NOMO-1 treated with dmso at 0.1 percent for 144 hours (cell line): ENCODE measurements around the gene SPAG8.
A peak's percentile ranks its signal among the peaks of the same experiment; 100 is the strongest.

ENCODE experiments used
- DNase-seq: peaks from one replicate; lab custom pipeline; 2025; ENCODE audit not compliant: unreplicated experiment; lab: John Stamatoyannopoulos, UW

Gene SPAG8

DNA sequence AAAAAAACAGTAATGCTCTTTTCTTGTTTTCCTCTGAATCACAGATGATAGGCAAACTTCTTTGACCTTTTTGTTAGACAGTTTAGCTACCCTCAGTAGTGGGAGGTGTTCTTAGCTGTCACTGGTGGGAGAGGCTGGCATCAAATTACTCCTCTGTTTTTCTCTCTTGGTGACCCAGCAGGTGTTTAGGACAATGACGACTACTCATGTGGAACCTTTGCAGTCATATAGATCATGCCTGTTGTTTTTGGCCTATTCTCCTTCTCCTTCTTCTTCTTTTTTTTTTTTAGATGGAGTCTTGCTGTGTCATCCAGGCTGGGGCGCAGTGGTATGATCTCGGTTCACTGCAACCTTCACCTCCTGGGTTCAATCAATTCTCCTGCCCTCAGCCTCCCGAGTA lies 36.0 kb downstream of the SPAG8 start:
- DNase-seq, result no peak

DNA sequence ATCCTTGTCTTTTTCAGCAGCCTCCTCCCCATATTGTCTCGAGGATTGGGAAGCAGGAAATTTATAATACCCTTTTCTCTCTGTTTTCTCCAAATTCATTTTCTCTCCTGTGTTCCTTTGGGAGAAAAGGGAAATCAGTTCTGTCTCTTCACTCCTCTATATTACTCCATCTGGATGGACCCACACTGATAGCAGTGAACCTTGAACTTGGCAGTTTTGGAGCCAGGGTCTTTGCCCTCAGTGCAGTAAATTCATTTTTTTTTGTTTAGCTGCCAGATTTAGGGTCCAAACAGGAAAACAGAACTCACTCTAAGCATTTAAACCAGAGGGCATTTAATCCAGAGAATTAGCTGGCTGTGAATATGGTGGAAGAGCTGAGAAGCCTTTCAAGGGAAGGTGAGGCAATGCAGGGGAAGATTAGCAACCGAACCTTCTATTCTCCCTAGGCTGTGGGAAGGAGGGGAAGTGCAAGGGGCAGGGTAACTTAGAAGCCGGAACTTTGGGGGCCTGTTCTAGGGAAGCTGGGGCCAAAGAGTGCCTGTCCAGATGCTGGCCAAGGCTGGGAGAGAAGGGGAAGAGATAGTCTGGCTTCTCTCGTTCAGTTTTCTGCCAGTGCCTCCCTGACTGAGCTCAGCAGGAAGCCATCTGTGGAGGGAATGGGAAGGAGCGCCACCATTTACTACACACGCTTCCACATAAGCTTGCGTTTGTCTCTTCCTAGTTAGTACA lies 37.0 kb downstream of the SPAG8 start:
- peak; percentile 73 for DNase-seq

DNA sequence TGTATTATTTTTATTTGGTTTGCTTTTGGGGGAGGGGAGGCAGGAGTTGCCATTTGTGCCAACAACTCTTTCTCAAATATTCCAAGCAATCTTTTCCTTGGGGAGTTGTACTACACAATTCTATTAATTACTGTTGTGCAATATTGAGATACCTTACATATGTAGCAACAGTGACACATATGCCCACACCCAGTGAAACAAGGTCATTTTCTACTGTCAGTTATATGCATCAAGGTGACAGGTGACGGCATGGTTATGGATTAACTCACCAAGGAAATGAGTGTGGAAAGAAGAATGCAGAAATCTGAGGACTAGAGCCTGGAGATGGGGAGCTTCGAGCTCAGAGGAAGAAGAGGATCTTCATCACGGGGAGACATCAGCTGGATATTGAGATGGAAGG lies 40.1 kb downstream of the SPAG8 start:
- no peak for DNase-seq

DNA sequence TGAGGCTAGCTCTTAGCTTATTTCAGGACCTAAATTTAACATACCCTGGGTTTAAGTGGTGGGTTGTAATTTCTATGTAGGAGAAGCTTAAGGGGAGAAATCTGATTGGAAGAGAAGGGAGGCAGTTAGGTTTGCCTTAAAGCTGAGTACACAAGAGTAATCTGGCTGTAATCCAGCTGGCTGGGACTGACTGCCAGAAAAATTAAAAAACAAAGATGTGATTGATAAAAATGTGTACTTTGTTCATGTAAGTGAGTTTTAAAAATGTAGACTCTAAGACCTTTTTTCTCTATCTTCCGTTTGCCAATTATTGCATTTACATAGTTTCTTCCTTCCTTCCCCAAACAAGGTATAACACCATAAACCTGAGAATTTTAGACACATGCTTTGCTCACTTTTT lies 40.5 kb downstream of the SPAG8 start:
- no peak for DNase-seq

DNA sequence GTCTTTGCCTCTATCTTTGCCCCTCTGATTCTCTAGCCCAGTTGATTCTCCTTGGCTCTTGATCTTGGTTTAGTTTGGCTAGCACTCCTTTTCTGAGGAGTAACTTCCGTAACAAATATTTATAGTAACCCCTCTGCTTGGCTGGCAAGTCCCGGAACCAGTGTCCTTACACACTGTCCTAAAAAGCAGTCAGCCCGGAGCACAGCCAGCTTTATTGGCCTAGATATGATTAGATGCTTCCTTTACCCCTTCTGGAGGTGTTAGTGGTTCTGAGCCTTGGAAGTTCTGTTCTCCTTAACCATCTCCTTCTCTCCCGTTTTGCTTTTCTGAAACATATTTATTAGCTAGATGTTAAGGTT lies 41.0 kb downstream of the SPAG8 start:
- no peak for DNase-seq

DNA sequence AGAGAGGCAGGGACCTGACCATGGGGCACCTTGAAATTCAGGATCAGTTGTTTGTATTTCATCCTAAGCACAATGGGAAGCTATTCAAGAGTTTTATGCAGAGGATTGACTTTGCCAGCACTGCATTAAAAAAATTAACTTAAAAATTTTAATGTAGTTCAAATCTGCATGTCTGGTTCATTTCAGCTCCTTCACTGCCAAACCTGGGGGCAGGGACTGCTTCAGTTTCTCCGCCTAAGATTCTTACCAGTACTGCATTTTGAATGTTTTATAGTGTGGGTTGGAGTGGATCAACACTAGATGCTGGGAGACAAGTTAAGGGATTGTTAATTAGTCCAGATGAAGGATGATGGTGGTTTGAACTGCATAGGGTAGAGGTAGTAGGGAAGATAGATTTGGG lies 42.3 kb downstream of the SPAG8 start:
- DNase-seq, result no peak

DNA sequence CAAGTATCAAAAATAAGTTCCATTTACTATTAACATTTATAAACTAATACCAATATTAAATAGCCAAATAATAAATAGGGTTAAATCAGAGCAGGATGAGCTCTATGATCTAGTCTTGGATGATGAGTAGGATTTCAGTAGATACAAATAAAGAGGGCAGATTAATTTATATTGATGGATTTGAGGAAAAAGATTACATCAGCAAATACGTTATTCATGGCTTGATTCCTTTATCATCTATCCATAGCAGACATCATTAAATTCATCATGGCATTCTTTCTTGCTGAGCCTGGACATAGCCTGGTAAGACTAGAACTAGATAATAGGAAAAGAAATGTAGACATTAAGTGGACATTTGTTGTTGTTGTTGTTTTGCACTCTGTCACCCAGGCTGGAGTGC lies 44.6 kb downstream of the SPAG8 start:
- no peak for DNase-seq

DNA sequence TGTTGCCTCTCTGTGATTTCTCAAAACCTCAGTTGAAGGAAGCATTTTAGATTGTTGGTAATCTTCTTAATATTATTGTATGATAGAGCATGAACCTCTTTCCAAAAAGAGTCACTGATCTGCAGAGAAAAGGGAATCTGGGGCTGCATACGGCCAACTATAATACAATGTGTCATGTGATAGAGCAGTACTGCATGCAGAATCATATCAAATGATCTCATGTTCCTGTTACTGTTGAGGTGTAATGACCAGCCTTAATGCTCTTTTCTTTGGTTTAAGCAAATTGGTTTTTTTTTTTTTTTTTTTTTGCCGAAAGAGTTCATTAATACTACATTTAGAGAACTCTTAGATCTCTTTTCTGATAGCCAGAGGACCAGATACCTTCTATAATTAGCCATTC lies 45.1 kb downstream of the SPAG8 start:
- DNase-seq, result no peak

DNA sequence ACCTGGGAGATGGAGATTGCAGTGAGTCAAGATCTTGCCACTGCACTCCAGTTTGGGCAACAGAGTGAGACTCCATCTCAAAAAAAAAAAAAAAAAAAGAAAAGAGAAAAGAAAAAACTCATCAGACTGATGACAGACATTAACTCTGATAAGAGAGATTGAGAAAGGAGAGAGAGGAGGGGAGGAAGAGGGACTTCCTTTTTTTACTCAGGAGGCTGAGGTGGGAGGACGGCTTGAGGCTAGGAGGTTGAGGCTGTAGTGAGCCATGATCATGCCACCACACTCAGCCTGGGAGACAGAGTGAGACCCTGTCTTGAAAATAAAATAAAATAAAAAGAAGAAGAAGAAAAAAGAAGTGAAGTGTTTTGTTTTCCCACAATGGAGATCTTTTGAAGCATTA lies 48.3 kb downstream of the SPAG8 start:
- DNase-seq, result no peak

DNA sequence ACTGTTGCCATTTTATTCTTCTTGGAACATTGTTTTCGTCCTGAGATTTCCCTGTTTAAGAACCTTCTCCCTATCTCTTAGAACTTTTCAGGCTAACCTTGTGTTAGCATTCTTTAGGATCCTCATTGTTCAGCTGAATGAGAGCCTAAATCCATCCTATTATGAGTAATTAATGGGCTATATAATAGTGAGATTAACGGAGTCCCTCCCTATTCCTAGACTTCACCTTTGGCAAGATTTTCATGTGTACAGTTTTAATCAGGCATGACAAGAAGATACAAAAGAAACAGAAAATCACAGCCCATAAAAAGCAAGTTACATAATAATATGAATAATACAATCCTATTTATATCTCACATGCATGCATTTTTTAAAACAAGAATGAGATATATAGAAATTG lies 48.9 kb downstream of the SPAG8 start:
- DNase-seq, result no peak

DNA sequence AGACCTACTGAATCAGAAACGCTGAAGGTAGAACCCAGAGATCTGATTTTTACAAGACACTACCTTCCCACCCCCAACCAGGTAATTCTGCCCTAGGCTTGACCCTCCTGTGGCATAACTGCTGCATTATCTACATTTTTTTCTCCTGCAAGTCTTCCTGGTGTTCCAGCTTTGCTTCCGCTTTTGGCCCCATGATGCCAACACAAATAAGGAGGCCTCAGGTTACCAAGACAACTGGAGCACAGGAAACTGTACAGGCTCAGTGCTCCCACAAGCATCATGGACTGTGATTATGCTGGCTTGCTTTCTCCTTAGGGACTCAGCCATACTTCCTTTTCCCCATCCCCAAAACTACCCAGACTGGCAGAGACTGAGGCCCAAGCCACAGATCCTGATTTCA lies 51.4 kb downstream of the SPAG8 start:
- no peak for DNase-seq

DNA sequence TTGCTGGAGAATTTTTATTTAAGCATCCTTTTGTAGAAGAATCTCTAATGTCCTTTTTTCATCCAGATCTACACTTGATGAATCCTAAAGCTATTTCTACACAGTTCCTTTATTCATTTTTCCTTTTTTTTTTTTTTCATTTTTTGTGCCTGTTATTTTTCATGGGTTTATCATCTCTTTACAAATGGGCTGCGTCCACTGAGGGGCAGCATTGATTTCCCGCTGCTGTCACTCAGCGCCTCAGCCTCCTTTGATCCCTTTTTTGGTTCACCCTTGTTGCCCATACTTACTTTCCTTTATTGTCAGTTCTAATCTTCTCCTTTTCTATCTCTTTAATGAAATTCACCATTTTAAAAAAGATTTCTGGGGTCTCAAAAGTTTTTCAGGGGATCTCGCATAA lies 52.3 kb downstream of the SPAG8 start:
- no peak for DNase-seq
